ENCODE measurements around the gene SDK1. TPM values are rescaled to one million over a fixed set of nuclear protein-coding genes. Genes with fewer than 3 reads are reported as not detected.

SDK1 gene
- total RNA-seq, 1 donor from 2014 or later: 0.34 TPM

GRCh38 chr7:3892157-3892556 lies 591.1 kb downstream of the SDK1 start:
- no peak for DNase-seq

GRCh38 chr7:3892686-3893085 lies 591.6 kb downstream of the SDK1 start:
- DNase-seq: no peak

GRCh38 chr7:3893151-3893788 lies 592.2 kb downstream of the SDK1 start:
- DNase-seq: no peak

GRCh38 chr7:3893789-3894153 lies 592.7 kb downstream of the SDK1 start:
- no peak for DNase-seq

- no peak for DNase-seq
These were observed 594.5 kb downstream of the SDK1 start for GRCh38 chr7:3895341-3896116.

GRCh38 chr7:3896169-3896765 lies 595.2 kb downstream of the SDK1 start:
- DNase-seq: no peak

GRCh38 chr7:3897430-3898372 lies 596.6 kb downstream of the SDK1 start:
- DNase-seq: peak; percentile 74

GRCh38 chr7:3899559-3899991 lies 598.5 kb downstream of the SDK1 start:
- no peak for DNase-seq

- DNase-seq: no peak
These were observed 607.1 kb downstream of the SDK1 start for GRCh38 chr7:3908153-3908552.

- no peak for DNase-seq
These were observed 608.1 kb downstream of the SDK1 start for GRCh38 chr7:3909128-3909527.

- no peak for DNase-seq
These were observed 609.0 kb downstream of the SDK1 start for GRCh38 chr7:3910054-3910453.

- DNase-seq: peak; percentile 12
These were observed 610.6 kb downstream of the SDK1 start for GRCh38 chr7:3911685-3912084.

- DNase-seq: no peak
These were observed 611.2 kb downstream of the SDK1 start for GRCh38 chr7:3912291-3912690.

- DNase-seq: no peak
These were observed 613.2 kb downstream of the SDK1 start for GRCh38 chr7:3914051-3914775.

GRCh38 chr7:3915337-3915878 lies 614.4 kb downstream of the SDK1 start:
- no peak for DNase-seq

GRCh38 chr7:3916146-3916545 lies 615.1 kb downstream of the SDK1 start:
- DNase-seq: peak; percentile 78

GRCh38 chr7:3917436-3917835 lies 616.4 kb downstream of the SDK1 start:
- DNase-seq: no peak

- DNase-seq: peak; percentile 57
These were observed 617.5 kb downstream of the SDK1 start for GRCh38 chr7:3918576-3918975.

GRCh38 chr7:3922175-3922635 lies 621.2 kb downstream of the SDK1 start:
- peak; percentile 93 for DNase-seq

GRCh38 chr7:3923307-3923918 lies 622.4 kb downstream of the SDK1 start:
- DNase-seq: no peak

- no peak for DNase-seq
These were observed 623.2 kb downstream of the SDK1 start for GRCh38 chr7:3924277-3924676.

All from dermis blood vessel endothelial cell (primary cell).